SK-N-SH (cell line): ENCODE results near the gene CDK4. TPM values are rescaled to one million over a fixed set of nuclear protein-coding genes. Genes with fewer than 3 reads are reported as not detected.

ENCODE experiments used
- CTCF ChIA-PET: fragments of 300-600, 350-600 bp; formaldehyde crosslinking; extraction: SDS; loops from one replicate; lab custom pipeline; 2021; lab: Yijun Ruan, JAX
- POLR2A ChIA-PET: fragments of 350-600 bp; sonication (Branson Sonifier 250); formaldehyde crosslinking; extraction: SDS; loops from one replicate; lab custom pipeline; 2020; ENCODE audit warnings: antibody characterized with exemption, inconsistent platforms; lab: Yijun Ruan, JAX
- DNase-seq: peaks from one replicate; pipeline ENCODE4 v3.0.0; 2012
- H2AFZ ChIP-seq: fragments of 200-600 bp; sonication (generic); 2 replicates; pipeline ENCODE4 v1.8.1; 2016; ENCODE audit warnings: antibody characterized with exemption, mild to moderate bottlenecking, low read depth
- H3F3A ChIP-seq: fragments of 200-600 bp; sonication (generic); replicated peaks from 2 replicates; pipeline ENCODE3; 2016; ENCODE audit warnings: antibody characterized with exemption, mild to moderate bottlenecking; ENCODE audit not compliant: insufficient read depth
- H3K27ac ChIP-seq, 2 experiments: fragments of 200-500 bp in 1 of 2; fragments of 200-600 bp in 1 of 2; sonication (Bioruptor generic) in 1 of 2; sonication (generic), shearing (Covaris generic) in 1 of 2; 2 replicates each; pipeline versions ENCODE4 v1.5.1 to v1.6.1; 2014 to 2016; ENCODE audit warnings: low read depth in 2 of 2, inconsistent platforms in 1 of 2, low read length in 1 of 2, mild to moderate bottlenecking in 1 of 2, mixed read lengths in 1 of 2
- H3K27me3 ChIP-seq: fragments of 200-600 bp; sonication (generic), shearing (Covaris generic); 2 replicates; pipeline ENCODE4 v1.6.1; 2016; ENCODE audit warnings: mixed run types; ENCODE audit not compliant: insufficient read depth
- H3K36me3 ChIP-seq, 2 experiments: fragments of 200-500 bp in 1 of 2; fragments of 200-600 bp in 1 of 2; sonication (Bioruptor generic) in 1 of 2; sonication (generic) in 1 of 2; replicated peaks in 1 of 2; 2 replicates each; pipeline versions ENCODE3 to v1.5.1; 2014 to 2016; ENCODE audit warnings: low read length in 1 of 2, mild to moderate bottlenecking in 1 of 2; ENCODE audit not compliant: insufficient read depth in 2 of 2, control insufficient read depth in 1 of 2
- H3K4me1 ChIP-seq, 2 experiments: fragments of 200-500 bp in 1 of 2; fragments of 200-600 bp in 1 of 2; sonication (Bioruptor generic) in 1 of 2; sonication (generic), shearing (Covaris generic) in 1 of 2; 2 replicates each; pipeline versions ENCODE4 v1.5.1 to v1.6.1; 2014 to 2016; ENCODE audit warnings: low read depth in 1 of 2, low read length in 1 of 2, mixed run types in 1 of 2; ENCODE audit not compliant: insufficient read depth in 2 of 2, control insufficient read depth in 1 of 2
- H3K4me2 ChIP-seq: fragments of 200-600 bp; sonication (generic), shearing (Covaris generic); 2 replicates; pipeline ENCODE4 v1.6.1; 2017; ENCODE audit warnings: mixed run types
- H3K4me3 ChIP-seq, 2 experiments: fragments of 200-500 bp in 1 of 2; fragments of 200-600 bp in 1 of 2; sonication (Bioruptor generic) in 1 of 2; sonication (generic), shearing (Covaris generic) in 1 of 2; 2 replicates each; pipeline versions ENCODE4 v1.5.1 to v1.8.1; 2014 to 2016; ENCODE audit warnings: low read depth in 2 of 2, inconsistent platforms in 1 of 2, low read length in 1 of 2, mild to moderate bottlenecking in 1 of 2, mixed read lengths in 1 of 2, moderate library complexity in 1 of 2
- H3K79me2 ChIP-seq: fragments of 200-600 bp; sonication (generic); 2 replicates; pipeline ENCODE4 v1.8.1; 2017; ENCODE audit warnings: mild to moderate bottlenecking; ENCODE audit not compliant: insufficient read depth
- H3K9ac ChIP-seq: fragments of 200-600 bp; sonication (generic); 2 replicates; pipeline ENCODE4 v1.6.1; 2017; ENCODE audit warnings: mixed run types
- H3K9me2 ChIP-seq: fragments of 200-600 bp; sonication (generic); 2 replicates; pipeline ENCODE4 v1.6.1; 2017; ENCODE audit warnings: mixed run types
- H3K9me3 ChIP-seq: fragments of 200-600 bp; sonication (generic); 2 replicates; pipeline ENCODE4 v1.6.1; 2017; ENCODE audit warnings: mixed run types, mild to moderate bottlenecking, moderate library complexity
- H4K20me1 ChIP-seq: fragments of 200-600 bp; sonication (generic); 2 replicates; pipeline ENCODE4 v1.6.1; 2017; ENCODE audit warnings: mild to moderate bottlenecking, mixed run types; ENCODE audit not compliant: insufficient read depth
- EP300 ChIP-seq, 2 experiments: IDR thresholded peaks; 2 replicates each; pipeline versions ENCODE4 v1.4.0 to v1.6.1; 2012; ENCODE audit warnings: borderline replicate concordance in 1 of 2, low read depth in 1 of 2, low read length in 1 of 2
- EZH2phosphoT487 ChIP-seq: fragments of 200-600 bp; sonication (generic); IDR thresholded peaks from 2 replicates; pipeline ENCODE4 v1.6.1; 2017; ENCODE audit warnings: low read depth, mixed run types, mild to moderate bottlenecking, antibody characterized with exemption, moderate library complexity, borderline replicate concordance
- FOSL2 ChIP-seq: IDR thresholded peaks from 2 replicates; pipeline ENCODE4 v1.4.0; 2012; ENCODE audit warnings: low read depth, mild to moderate bottlenecking, moderate library complexity, borderline replicate concordance
- IRF3 ChIP-seq: fragments of 150-350 bp; IDR thresholded peaks from 2 replicates; pipeline ENCODE4 v1.6.1; 2016; ENCODE audit warnings: mild to moderate bottlenecking, low read depth, low read length
- NFIC ChIP-seq: IDR thresholded peaks from 2 replicates; pipeline ENCODE4 v1.4.0; 2012; ENCODE audit warnings: borderline replicate concordance
- RCOR1 ChIP-seq: fragments of 150-350 bp; IDR thresholded peaks from 2 replicates; pipeline ENCODE4 v1.6.1; 2017; ENCODE audit warnings: antibody characterized with exemption, low read length
- SIN3A ChIP-seq: IDR thresholded peaks from 2 replicates; pipeline ENCODE4 v1.6.1; 2012; ENCODE audit warnings: low read depth, mild to moderate bottlenecking, low read length, moderate library complexity, borderline replicate concordance
- SMC3 ChIP-seq: IDR thresholded peaks from 2 replicates; pipeline ENCODE4 v1.6.1; 2012; ENCODE audit warnings: low read depth, low read length, improper control_type of control experiment
- TAF1 ChIP-seq: IDR thresholded peaks from 2 replicates; pipeline ENCODE4 v1.6.1; 2012; ENCODE audit warnings: low read depth, mild to moderate bottlenecking, low read length, moderate library complexity, borderline replicate concordance
- USF1 ChIP-seq: IDR thresholded peaks from 2 replicates; pipeline ENCODE4 v1.4.0; 2012; ENCODE audit warnings: low read depth, borderline replicate concordance
- USF2 ChIP-seq: fragments of 150-350 bp; IDR thresholded peaks from 2 replicates; pipeline ENCODE4 v1.6.1; 2017; ENCODE audit warnings: antibody characterized with exemption, low read length, low read depth, borderline replicate concordance
- YY1 ChIP-seq: IDR thresholded peaks from 2 replicates; pipeline ENCODE4 v1.4.0; 2012; ENCODE audit warnings: low read depth, mild to moderate bottlenecking
- WGBS: methylation state at CpG from one replicate; pipeline ENCODE4 v1.1.6; 2017; ENCODE audit warnings: low lambda C conversion rate; 5-methylcytosine and 5-hydroxymethylcytosine counted together
- polyA plus RNA-seq, 3 experiments: library from polyadenylated mRNA; depleted of rRNA; stranded (reverse); fragments of >200 nt; gene quantifications; 2 replicates each; pipeline ENCODE4 v1.2.3, GENCODE V29; 2012

Gene CDK4
- polyA plus RNA-seq, 1 of the 3 experiments (the other 2 are of a cell fraction), result 324 TPM

GRCh38 chr12:57754411-57755193 lies 2.5 kb upstream of the CDK4 start, which contains the start of gene MARCHF9 (continued):
- TF ChIP-seq USF2 (no peak), USF1 (no peak), NFIC (no peak), FOSL2 (no peak), EP300 (IDR thresholded peaks at IDR 0.05; ENCODE audit: borderline replicate concordance in 1 of 2, low read depth in 1 of 2, low read length in 1 of 2) (no peak)

- Histone ChIP-seq H3K27ac (peak overlapping the region in 1 of 2 experiments; percentile 62; a peak in 1 of 4 replicates), H3K4me1 (peaks cover 8 to 37% of the 10 kb centered on the region in 2 experiments), H3K36me3 (peaks cover 21 to 24% of the 10 kb centered on the region in 2 experiments), H4K20me1 (no peaks in the 10 kb centered on the region), H3K4me3 (peak overlapping the region; percentile 55 to 79; a peak in 2 of 4 replicates), H3K27me3 (no peaks in the 10 kb centered on the region), H3K4me2 (peak overlapping the region; percentile 97), H3K9me3 (no peaks in the 10 kb centered on the region), H3F3A (peaks cover 15% of the 10 kb centered on the region), H2AFZ (no peak overlapping the region), H3K79me2 (peaks cover 32% of the 10 kb centered on the region), H3K9ac (no peak overlapping the region), H3K9me2 (no peaks in the 10 kb centered on the region)
- WGBS, result 54% methylated on average over 1 of the region's 1 CpG
- no peak for DNase-seq
- ChIA-PET POLR2A (interaction anchor here (1.1 kb wide), 1 partner anchor 19 kb away, joined by 4 read pairs; the partner anchor contains the start of gene EEF1AKMT3), CTCF (interaction anchor here (1.4 kb wide), 1 partner anchor 11 kb away, joined by 5 read pairs; no protein-coding TSS in a partner anchor)
- TF ChIP-seq RCOR1, result no peak
- TF ChIP-seq EZH2phosphoT487, result no peak
- no peak for TF ChIP-seq IRF3
- no peak for TF ChIP-seq USF2
- no peak for TF ChIP-seq TAF1
- TF ChIP-seq YY1, result no peak
- no peak for TF ChIP-seq SIN3A
- no peak for TF ChIP-seq FOSL2
- no peak for TF ChIP-seq SMC3
Observed at GRCh38 chr12:57753756-57754337, 1.7 kb upstream of the CDK4 start.
